KG1 (cell line): Measurements from ENCODE around the gene KY.

Experiments
- DNase-seq: peaks from one replicate; lab custom pipeline; 2025; lab: John Stamatoyannopoulos, UW

KY gene

GRCh38 chr3:134672571-134672970, 21.7 kb upstream of the KY start:
- no peak for DNase-seq

GRCh38 chr3:134667956-134668355, 17.1 kb upstream of the KY start:
- no peak for DNase-seq

- no peak for DNase-seq
Measured at GRCh38 chr3:134667406-134667805, 16.6 kb upstream of the KY start.

- DNase-seq, result no peak
Measured at GRCh38 chr3:134666885-134667284, 16.1 kb upstream of the KY start.

- no peak for DNase-seq
Measured at GRCh38 chr3:134666466-134666865, 15.6 kb upstream of the KY start.

- DNase-seq, result no peak
Measured at GRCh38 chr3:134666052-134666451, 15.2 kb upstream of the KY start.

- no peak for DNase-seq
Measured at GRCh38 chr3:134665243-134665642, 14.4 kb upstream of the KY start.

- no peak for DNase-seq
Measured at GRCh38 chr3:134663721-134664456, 13.1 kb upstream of the KY start.

GRCh38 chr3:134660046-134660441, 9.2 kb upstream of the KY start:
- no peak for DNase-seq

- DNase-seq, result no peak
Measured at GRCh38 chr3:134659391-134660045, 8.7 kb upstream of the KY start.

GRCh38 chr3:134658555-134658954, 7.7 kb upstream of the KY start:
- DNase-seq, result no peak

GRCh38 chr3:134656211-134656800, 5.5 kb upstream of the KY start:
- DNase-seq, result no peak

GRCh38 chr3:134655706-134656105, 4.9 kb upstream of the KY start:
- no peak for DNase-seq

GRCh38 chr3:134654031-134654430, 3.2 kb upstream of the KY start:
- no peak for DNase-seq

GRCh38 chr3:134652886-134653630, 2.2 kb upstream of the KY start:
- no peak for DNase-seq

GRCh38 chr3:134652409-134652831, 1.6 kb upstream of the KY start:
- no peak for DNase-seq

GRCh38 chr3:134651347-134652041, 672 bp upstream of the KY start:
- DNase-seq, result no peak

- DNase-seq, result no peak
Measured at GRCh38 chr3:134649106-134649705, 1.6 kb downstream of the KY start.

- DNase-seq, result no peak
Measured at GRCh38 chr3:134647902-134648760, 2.7 kb downstream of the KY start.

GRCh38 chr3:134646086-134646485, 4.7 kb downstream of the KY start:
- DNase-seq, result no peak

GRCh38 chr3:134645515-134645914, 5.3 kb downstream of the KY start:
- no peak for DNase-seq
